GM21390 (cell line): ENCODE measurements around the gene FBLN2.

Experiments
- ATAC-seq: cut with Tn5 transposase; IDR thresholded peaks from one replicate; pipeline ENCODE4 v1.9.1; 2021; ENCODE audit not compliant: unreplicated experiment

Gene FBLN2

DNA sequence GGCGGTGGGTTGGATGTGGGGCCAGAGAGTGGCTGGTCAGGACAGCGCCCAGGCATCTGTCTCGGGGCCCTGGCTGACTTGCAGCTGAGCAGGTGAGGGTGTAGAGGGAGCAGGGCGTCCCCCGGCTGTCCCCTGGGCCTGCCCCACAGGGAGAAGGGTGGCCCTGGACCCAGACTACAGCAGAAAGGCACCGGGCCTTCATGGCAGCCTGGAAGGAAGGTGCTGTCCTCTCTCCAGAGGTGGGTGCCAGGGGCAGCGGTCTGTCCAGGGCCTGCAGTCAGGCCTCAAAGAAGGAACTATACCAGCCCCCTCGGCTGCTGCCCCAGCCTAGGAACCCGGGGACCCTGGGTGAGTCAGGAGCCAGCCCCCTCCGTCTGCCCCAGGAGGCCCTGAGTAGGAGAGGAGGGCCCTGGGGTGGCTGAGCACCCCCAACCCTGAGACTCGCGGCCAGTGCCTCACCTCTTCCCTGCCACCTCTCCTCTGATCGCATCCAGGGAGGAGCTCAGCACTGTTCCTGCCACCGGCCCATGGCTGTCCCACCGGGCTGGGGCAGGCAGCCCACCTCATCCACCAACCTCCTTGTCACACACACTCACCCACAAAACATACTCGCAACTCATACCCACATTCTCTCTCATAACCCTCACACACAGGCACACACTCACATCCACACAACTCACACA is 133.5 kb downstream of the FBLN2 start:
- ATAC-seq: no peak

- no peak for ATAC-seq
Measured at GRCh38 chr3:13683288-13683687, 134.4 kb downstream of the FBLN2 start.

DNA sequence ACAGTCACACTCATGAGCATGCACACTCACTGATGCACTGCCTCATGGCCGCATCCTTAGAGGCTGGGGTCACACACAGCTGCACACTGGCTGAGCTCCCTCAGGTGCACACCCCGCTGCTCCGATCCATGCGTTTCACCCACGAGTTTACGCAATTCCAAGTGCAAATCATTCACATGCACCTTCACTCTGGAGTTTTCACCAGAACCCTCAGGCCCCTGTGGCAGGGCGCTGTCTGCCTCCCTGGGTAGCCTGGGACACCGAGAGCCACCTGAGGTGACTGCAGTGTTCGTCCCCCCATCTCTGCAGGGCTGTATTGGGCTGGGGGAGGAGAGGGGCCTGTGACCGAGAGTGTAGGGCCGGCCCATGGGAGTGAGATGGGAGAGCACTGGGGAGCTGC is 134.8 kb downstream of the FBLN2 start:
- no peak for ATAC-seq

DNA sequence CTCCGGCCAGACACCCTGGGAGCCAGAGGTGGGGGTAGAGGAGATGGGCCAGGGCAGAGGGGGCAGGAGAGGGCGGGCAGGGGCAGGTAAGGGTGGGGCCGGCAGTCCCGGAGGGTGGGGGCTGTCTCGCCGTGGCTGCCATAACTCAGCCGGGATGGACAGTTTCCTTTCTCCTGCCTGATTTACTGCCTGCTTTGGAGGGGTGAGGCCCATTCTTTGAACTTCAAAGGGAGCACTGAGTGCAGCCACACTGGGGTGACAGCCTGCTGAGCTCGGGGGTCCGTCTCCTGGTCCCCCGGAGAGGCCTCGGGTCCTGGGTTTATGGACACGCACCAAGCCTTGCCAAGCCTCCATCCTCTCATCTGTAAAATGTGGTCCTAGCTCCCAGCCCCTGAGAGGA is 135.4 kb downstream of the FBLN2 start:
- no peak for ATAC-seq

DNA sequence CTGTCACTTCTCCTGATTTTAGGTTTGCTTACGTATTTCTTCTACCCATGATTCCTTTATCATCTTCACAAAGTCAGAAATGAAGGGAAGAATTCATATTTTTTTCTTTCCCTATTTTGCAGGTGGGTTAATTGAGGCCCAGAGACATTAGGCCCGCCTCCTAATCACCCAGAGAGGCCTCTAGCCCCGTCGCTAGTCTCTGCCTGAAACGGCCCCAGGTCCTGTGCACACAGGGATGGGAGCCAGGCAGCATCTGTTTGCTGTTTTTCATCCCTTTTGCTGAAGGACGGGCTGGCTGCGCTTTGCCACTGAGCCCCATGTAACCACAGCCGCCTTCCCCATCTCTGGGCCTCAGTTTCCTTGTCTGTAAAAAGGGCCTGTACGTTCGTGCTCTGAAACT is 135.9 kb downstream of the FBLN2 start:
- no peak for ATAC-seq

DNA sequence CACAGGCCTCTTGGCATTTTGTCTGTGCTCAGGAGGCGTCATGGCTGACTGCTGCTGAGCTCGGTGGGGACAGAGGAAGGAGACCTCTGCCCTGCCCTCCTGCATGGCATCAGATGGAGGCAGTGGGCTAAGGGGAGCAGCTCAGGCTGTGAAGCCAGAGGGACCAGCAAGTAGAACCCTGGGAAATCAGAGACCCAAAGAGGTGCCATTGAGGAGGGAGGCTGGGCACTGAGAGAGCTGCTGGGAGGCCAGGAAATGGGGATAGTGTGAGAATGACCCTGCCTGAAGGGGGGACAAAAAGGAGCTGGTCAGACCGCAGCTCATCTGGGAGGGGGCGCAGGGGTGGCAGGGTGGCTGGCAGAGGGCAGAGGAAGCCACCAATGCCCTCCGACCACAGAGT is 136.8 kb downstream of the FBLN2 start:
- ATAC-seq: no peak

DNA sequence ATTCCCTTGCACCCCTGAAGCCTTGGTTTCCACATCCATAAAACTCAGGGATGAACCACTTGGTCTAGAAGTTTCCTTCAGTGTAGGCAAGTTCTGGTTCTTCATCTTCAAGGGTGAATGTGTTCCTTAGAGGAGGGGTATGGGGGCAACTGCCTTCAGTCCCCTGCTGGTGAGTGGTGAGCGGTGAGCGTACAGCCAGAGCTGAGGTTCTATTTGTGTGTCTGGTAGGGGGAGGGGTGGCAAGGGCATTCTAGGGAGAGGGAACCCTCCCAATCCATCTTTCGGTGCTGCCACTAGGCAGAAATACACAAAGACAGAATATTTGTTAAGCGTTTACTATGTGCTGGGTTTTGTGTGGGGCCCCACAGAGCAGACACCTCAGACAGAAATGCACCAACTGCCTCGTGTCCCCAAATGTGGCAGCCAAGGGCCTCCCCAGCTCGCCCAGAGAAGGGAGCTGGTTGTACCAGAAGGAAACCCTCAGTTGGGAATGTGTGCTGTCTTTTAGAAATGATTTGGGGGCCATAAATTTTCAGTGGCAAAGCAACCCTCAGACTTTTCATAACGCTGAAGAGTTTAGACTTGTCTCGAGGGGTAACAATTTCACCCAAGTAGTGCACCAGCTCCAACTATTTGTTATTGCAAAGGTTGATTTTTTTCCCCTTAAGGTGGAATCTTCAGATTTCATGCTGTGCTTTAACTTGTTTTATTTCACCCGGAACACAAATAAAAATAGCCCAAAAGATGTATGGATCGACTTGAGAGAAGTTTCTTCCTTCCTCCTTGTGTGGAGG is 137.6 kb downstream of the FBLN2 start:
- no peak for ATAC-seq

GRCh38 chr3:13687517-13687943 is 138.6 kb downstream of the FBLN2 start:
- no peak for ATAC-seq
